HEK293T (cell line): ENCODE measurements around the gene PDZD2.

Source experiments
- BHLHE40 ChIP-seq: fragments of 450-650 bp; IDR thresholded peaks from 2 replicates; pipeline ENCODE4 v1.6.1; 2016; ENCODE audit warnings: mild to moderate bottlenecking, moderate library complexity, borderline replicate concordance
- FOXA1 ChIP-seq: fragments of 450-650 bp; IDR thresholded peaks from 2 replicates; pipeline ENCODE4 v1.6.1; 2016; ENCODE audit warnings: mild to moderate bottlenecking
- LEF1 ChIP-seq: fragments of 450-650 bp; IDR thresholded peaks from 2 replicates; pipeline ENCODE4 v1.6.1; 2017; ENCODE audit warnings: mild to moderate bottlenecking, borderline replicate concordance
- PKNOX1 ChIP-seq: fragments of 450-650 bp; IDR thresholded peaks from 2 replicates; pipeline ENCODE4 v1.6.1; 2016

- TF ChIP-seq FOXA1: no peak
- no peak for TF ChIP-seq LEF1
- TF ChIP-seq PKNOX1: no peak
- TF ChIP-seq BHLHE40: no peak
Measured at GRCh38 chr5:31674371-31674951, 35.5 kb downstream of the PDZD2 start.
